Measurements from ENCODE around the gene KPNA4.

KPNA4 gene

DNA sequence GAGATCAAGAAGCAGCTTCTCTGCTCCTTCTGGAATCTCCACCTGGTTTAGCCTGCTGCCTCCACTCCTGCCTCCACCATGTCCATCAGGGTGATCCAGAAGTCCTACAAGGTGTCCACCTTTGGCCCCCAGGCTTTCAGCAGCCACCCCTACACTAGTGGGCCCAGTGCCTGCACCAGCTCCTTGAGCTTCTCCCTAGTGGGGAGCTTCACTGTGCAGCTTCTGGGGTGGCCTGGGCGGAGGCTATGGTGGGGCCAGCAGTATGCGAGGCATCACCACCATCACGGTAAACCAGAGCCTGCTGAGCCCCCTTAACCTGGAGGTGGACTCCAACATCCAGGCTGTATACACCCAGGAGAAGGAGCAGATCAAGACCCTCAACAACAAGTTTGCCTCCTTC is 2.4 kb upstream of the KPNA4 start:
- TF ChIP-seq, protein P1, sequence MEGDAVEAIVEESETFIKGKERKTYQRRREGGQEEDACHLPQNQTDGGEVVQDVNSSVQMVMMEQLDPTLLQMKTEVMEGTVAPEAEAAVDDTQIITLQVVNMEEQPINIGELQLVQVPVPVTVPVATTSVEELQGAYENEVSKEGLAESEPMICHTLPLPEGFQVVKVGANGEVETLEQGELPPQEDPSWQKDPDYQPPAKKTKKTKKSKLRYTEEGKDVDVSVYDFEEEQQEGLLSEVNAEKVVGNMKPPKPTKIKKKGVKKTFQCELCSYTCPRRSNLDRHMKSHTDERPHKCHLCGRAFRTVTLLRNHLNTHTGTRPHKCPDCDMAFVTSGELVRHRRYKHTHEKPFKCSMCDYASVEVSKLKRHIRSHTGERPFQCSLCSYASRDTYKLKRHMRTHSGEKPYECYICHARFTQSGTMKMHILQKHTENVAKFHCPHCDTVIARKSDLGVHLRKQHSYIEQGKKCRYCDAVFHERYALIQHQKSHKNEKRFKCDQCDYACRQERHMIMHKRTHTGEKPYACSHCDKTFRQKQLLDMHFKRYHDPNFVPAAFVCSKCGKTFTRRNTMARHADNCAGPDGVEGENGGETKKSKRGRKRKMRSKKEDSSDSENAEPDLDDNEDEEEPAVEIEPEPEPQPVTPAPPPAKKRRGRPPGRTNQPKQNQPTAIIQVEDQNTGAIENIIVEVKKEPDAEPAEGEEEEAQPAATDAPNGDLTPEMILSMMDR (conservative IDR thresholded peaks at IDR 0.05) = no peak

DNA sequence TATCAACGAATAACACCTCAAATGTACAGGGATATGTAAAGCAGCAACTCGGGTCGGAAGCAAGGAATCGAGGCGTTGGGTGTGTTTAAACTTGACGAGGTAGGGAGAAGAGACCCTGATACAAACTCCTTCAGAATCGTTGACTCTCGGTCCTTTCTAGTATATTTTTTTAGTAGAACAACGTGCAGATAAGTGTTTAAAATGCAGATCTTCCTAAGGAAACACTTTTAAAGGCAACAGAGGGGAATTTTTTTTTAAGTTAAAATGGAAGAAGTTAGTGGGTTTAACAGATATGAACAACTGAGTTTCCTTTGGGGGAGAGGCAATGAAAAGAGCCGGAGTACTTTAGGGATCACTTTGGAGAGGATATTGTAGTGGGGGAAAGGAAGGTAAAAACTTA is 1.1 kb upstream of the KPNA4 start:
- peak overlapping the region; percentile 93 for H3K27ac ChIP-seq
- TF ChIP-seq, protein P1 (conservative IDR thresholded peaks at IDR 0.05) = no peak

More for the DNA sequence above, 2.4 kb upstream of the KPNA4 start:
- no peak overlapping the region for H3K27ac ChIP-seq

DNA sequence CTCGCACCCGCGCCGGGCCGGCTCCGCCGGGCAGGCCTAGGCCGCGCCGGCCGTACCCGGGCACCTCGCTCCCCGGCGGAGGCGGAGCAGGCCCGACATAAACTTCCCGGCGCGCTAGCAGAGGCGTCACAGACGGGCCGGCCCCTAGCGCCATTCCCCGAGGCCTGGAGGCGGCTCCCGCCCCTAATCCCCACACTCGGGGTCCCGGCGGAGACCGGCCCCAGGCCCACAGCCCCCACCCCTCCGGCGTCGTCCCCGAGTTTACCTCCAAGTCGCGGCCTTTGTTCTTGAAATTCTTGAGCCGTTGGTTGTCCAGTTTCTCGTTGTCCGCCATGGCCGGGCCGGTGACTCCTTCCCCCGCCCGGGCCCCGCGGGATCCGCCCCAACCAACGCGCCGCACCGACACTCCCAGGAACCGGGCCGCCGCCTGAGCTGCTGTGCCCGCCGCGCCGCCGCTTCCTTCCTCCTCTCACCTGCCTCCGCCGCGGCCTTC is 376 bp downstream of the KPNA4 start:
- H3K27ac ChIP-seq = peak overlapping the region; percentile 93
- TF ChIP-seq, protein P1 (conservative IDR thresholded peaks at IDR 0.05) = no peak

DNA sequence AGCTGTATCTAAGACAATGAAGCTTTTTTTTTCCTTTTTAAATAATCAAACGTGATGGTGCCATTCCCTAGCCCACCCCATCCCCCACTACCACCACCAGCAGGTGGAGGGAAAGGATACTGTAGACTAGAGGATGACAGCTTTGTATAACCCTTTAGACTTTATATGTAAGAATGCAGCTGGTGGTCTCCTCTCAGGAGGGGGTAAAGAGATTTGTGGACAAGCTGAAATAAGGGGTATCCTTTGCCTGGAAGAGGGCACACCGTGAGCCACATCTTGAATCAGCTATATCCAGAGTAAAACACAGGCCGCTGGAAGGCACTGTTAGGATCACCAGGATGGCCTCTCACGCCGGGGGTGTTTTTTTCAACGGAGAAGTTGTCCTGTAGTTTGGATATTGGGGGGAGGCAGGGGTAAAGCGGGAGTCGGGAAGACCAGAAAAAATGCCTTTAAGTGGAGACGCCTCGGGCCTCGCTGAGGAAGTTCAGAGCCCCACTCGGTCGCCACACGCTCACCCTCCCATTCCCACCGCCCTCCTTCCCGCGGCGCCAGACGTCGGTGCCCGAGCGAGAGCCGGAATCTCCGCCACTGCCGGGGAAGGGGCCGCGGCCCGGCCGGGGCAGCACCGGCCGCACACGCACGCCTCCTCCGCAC is 986 bp downstream of the KPNA4 start:
- TF ChIP-seq, protein P1 (conservative IDR thresholded peaks at IDR 0.05) = no peak
- peak overlapping the region; percentile 93 for H3K27ac ChIP-seq

DNA sequence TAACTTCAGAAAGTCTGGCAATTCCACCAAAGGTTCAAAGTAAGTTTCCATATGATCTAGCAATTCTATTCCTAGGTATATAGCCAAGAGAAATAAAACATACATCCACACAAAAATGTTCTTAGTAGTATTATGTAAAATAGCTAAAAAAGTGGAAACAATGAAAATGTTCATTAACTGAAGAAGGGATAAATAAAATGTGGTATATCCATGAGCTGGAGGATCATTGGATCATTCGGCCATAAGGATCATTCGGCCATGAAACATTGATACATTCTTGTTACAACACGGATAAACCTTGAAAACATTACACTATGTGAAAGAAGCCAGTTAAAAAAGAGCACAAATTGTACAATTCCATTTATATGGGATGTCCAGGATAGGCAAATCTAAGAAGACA is 2.4 kb downstream of the KPNA4 start:
- TF ChIP-seq, protein P1 (conservative IDR thresholded peaks at IDR 0.05) = no peak
- H3K27ac ChIP-seq = peak overlapping the region; percentile 93

DNA sequence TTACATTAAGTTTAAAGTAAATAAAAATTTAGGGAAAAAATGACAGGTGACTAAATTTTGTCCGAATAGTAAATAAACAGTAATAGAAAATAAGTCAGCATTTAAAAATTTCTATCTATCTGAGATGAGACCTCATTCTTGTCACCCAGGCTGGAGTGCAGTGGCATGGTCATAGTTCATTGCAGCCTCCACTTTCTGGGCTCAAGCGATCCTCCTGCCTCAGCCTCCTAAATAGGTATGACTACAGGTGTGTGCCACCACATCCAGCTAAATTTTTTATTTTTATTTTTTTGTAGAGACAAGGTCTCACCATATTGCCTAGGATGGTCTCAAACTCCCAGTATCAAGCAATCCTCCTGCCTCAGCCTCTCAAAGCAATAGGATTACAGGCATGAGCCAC is 7.8 kb downstream of the KPNA4 start:
- TF ChIP-seq, protein P1 (conservative IDR thresholded peaks at IDR 0.05) = no peak
- no peak overlapping the region for H3K27ac ChIP-seq

DNA sequence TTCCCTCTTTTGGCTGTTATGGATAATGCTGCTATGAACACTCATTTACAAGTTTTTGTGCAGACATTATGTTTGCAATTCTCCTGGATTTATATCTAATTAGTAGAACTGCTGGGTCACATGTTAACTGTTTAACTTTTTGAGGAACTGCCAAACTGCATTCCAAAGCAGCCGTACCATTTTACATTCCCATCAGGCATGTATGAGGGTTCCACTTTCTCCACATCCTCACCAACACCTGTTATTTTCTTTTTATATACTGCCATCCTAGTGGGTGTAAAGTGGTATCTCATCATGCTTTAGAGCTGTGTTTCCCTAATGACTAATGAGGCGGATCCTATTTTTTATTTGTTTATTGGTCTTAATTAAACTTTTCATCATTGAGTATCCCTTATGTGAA is 9.2 kb downstream of the KPNA4 start:
- H3K27ac ChIP-seq = no peak overlapping the region
- TF ChIP-seq, protein P1 (conservative IDR thresholded peaks at IDR 0.05) = no peak

Measured in VCaP (cell line).